Trophoblast cell (in vitro differentiated cells and primary cell): ENCODE results near the gene CD302.
A peak's percentile ranks its signal among the peaks of the same experiment; 100 is the strongest.

ENCODE experiments used
- DNase-seq, 2 donors: peaks; one replicate each; pipeline ENCODE4 v3.0.0-alpha.2; 2016
- H2AFZ ChIP-seq: 2 replicates; pipeline ENCODE4 v1.6.1; 2013; ENCODE audit warnings: low read length, moderate library complexity, mild to moderate bottlenecking; ENCODE audit not compliant: insufficient read depth, poor library complexity
- H2AK5ac ChIP-seq: 2 replicates; pipeline ENCODE4 v1.6.1; 2013; ENCODE audit warnings: mild to moderate bottlenecking, low read length
- H2BK120ac ChIP-seq: 2 replicates; pipeline ENCODE4 v1.6.1; 2013; ENCODE audit warnings: low read length, mild to moderate bottlenecking, moderate library complexity; ENCODE audit not compliant: insufficient read depth, poor library complexity
- H2BK12ac ChIP-seq: 2 replicates; pipeline ENCODE4 v1.6.1; 2013; ENCODE audit warnings: mild to moderate bottlenecking, low read length, moderate library complexity
- H2BK5ac ChIP-seq: 2 replicates; pipeline ENCODE4 v1.6.1; 2013; ENCODE audit warnings: low read length, low read depth, moderate library complexity, mild to moderate bottlenecking; ENCODE audit not compliant: poor library complexity
- H3K14ac ChIP-seq: 2 replicates; pipeline ENCODE4 v1.6.1; 2013; ENCODE audit warnings: mild to moderate bottlenecking, low read length
- H3K18ac ChIP-seq: 2 replicates; pipeline ENCODE4 v1.6.1; 2013; ENCODE audit warnings: mild to moderate bottlenecking, low read length
- H3K23ac ChIP-seq: 2 replicates; pipeline ENCODE4 v1.6.1; 2013; ENCODE audit warnings: low read length
- H3K27ac ChIP-seq: 2 replicates; pipeline ENCODE4 v1.5.1; 2013; ENCODE audit warnings: low read depth, mild to moderate bottlenecking, inconsistent platforms, low read length, moderate library complexity
- H3K27me3 ChIP-seq: 2 replicates; pipeline ENCODE4 v1.6.1; 2013; ENCODE audit warnings: inconsistent platforms, mild to moderate bottlenecking, low read length, moderate library complexity; ENCODE audit not compliant: insufficient read depth
- H3K36me3 ChIP-seq, 2 experiments: 1 replicate in 1 of 2; 2 replicates in 1 of 2; pipeline ENCODE4 v1.6.1; 2013; ENCODE audit warnings: low read length in 2 of 2, mild to moderate bottlenecking in 2 of 2, moderate library complexity in 1 of 2; ENCODE audit not compliant: insufficient read depth in 2 of 2, control insufficient read depth in 1 of 2
- H3K4ac ChIP-seq: 2 replicates; pipeline ENCODE4 v1.6.1; 2013; ENCODE audit warnings: low read depth, mild to moderate bottlenecking, low read length, moderate library complexity
- H3K4me1 ChIP-seq, 2 experiments: 1 replicate in 1 of 2; 2 replicates in 1 of 2; pipeline ENCODE4 v1.6.1; 2013; ENCODE audit warnings: low read length in 2 of 2, mild to moderate bottlenecking in 2 of 2, moderate library complexity in 1 of 2; ENCODE audit not compliant: insufficient read depth in 2 of 2, control insufficient read depth in 1 of 2
- H3K4me2 ChIP-seq: 2 replicates; pipeline ENCODE4 v1.6.1; 2013; ENCODE audit warnings: inconsistent platforms, mild to moderate bottlenecking, low read length, moderate library complexity
- H3K4me3 ChIP-seq: 2 replicates; pipeline ENCODE4 v1.5.1; 2013; ENCODE audit warnings: mild to moderate bottlenecking, low read depth, low read length, inconsistent platforms
- H3K79me1 ChIP-seq: one replicate; pipeline ENCODE4 v1.6.1; 2013; ENCODE audit warnings: low read length
- H3K79me2 ChIP-seq: 2 replicates; pipeline ENCODE4 v1.6.1; 2013; ENCODE audit warnings: low read length, mild to moderate bottlenecking; ENCODE audit not compliant: control insufficient read depth, insufficient read depth, poor library complexity
- H3K9ac ChIP-seq: 2 replicates; pipeline ENCODE4 v1.6.1; 2013; ENCODE audit warnings: mild to moderate bottlenecking, low read length
- H3K9me3 ChIP-seq: 2 replicates; pipeline ENCODE4 v1.6.1; 2013; ENCODE audit warnings: low read depth, mild to moderate bottlenecking, control low read depth, inconsistent platforms, low read length; ENCODE audit not compliant: insufficient read depth
- H4K12ac ChIP-seq: 2 replicates; pipeline ENCODE4 v1.6.1; 2013; ENCODE audit warnings: low read depth, mild to moderate bottlenecking, low read length, moderate library complexity
- H4K8ac ChIP-seq: 2 replicates; pipeline ENCODE4 v1.6.1; 2013; ENCODE audit warnings: low read depth, mild to moderate bottlenecking, low read length, moderate library complexity
- H4K91ac ChIP-seq: one replicate; pipeline ENCODE4 v1.6.1; 2013; ENCODE audit warnings: low read depth, mild to moderate bottlenecking, low read length, moderate library complexity
- WGBS: extraction: QIAGEN DNeasy Blood & Tissue Kit; methylation state at CpG from one replicate; pipeline ENCODE4 v1.1.7; 2013; ENCODE audit warnings: missing lambda C conversion rate; ENCODE audit not compliant: insufficient read length, insufficient coverage; ENCODE audit errors: extremely low coverage; 5-methylcytosine and 5-hydroxymethylcytosine counted together

Gene CD302

GRCh38 chr2:159802673-159803072 lies 4.7 kb upstream of the CD302 start:
- DNase-seq = no peak
- H3K18ac ChIP-seq = no peak overlapping the region
- no peaks in the 10 kb centered on the region for H3K36me3 ChIP-seq
- H2BK120ac ChIP-seq = no peak overlapping the region
- no peak overlapping the region for H4K91ac ChIP-seq
- H2BK5ac ChIP-seq = no peak overlapping the region
- H4K12ac ChIP-seq = no peak overlapping the region
- H3K23ac ChIP-seq = no peak overlapping the region
- H4K8ac ChIP-seq = no peak overlapping the region
- H3K27me3 ChIP-seq = peaks cover 5% of the 10 kb centered on the region
- no peak overlapping the region for H2AK5ac ChIP-seq
- H3K9me3 ChIP-seq = peaks cover under 1% of the 10 kb centered on the region
- no peak overlapping the region for H3K4ac ChIP-seq
- H3K4me1 ChIP-seq = peaks cover 1 to 3% of the 10 kb centered on the region in 2 experiments
- no peaks in the 10 kb centered on the region for H3K79me1 ChIP-seq
- H3K9ac ChIP-seq = no peak overlapping the region
- no peak overlapping the region for H2BK12ac ChIP-seq
- H2AFZ ChIP-seq = no peak overlapping the region
- WGBS = no CpG with 5 or more reads among the region's 5 CpGs
- H3K14ac ChIP-seq = no peak overlapping the region
- no peak overlapping the region for H3K27ac ChIP-seq
- no peak overlapping the region for H3K4me3 ChIP-seq
- no peaks in the 10 kb centered on the region for H3K79me2 ChIP-seq
- no peak overlapping the region for H3K4me2 ChIP-seq

- no peak overlapping the region for H2BK12ac ChIP-seq
- no peak overlapping the region for H4K8ac ChIP-seq
- peaks cover 10% of the 10 kb centered on the region for H3K27me3 ChIP-seq
- no peak overlapping the region for H2AFZ ChIP-seq
- H2AK5ac ChIP-seq = no peak overlapping the region
- no peak overlapping the region for H3K27ac ChIP-seq
- peaks cover 3 to 4% of the 10 kb centered on the region in 2 experiments for H3K4me1 ChIP-seq
- no peaks in the 10 kb centered on the region for H3K79me2 ChIP-seq
- WGBS = no CpG with 5 or more reads among the region's 1 CpG
- H4K91ac ChIP-seq = no peak overlapping the region
- no peak overlapping the region for H4K12ac ChIP-seq
- no peaks in the 10 kb centered on the region for H3K36me3 ChIP-seq
- H3K4me2 ChIP-seq = no peak overlapping the region
- no peak overlapping the region for H3K18ac ChIP-seq
- H2BK120ac ChIP-seq = no peak overlapping the region
- H3K9me3 ChIP-seq = peaks cover 2% of the 10 kb centered on the region
- H3K9ac ChIP-seq = no peak overlapping the region
- H3K79me1 ChIP-seq = no peaks in the 10 kb centered on the region
- H3K23ac ChIP-seq = no peak overlapping the region
- no peak overlapping the region for H2BK5ac ChIP-seq
- no peak overlapping the region for H3K4ac ChIP-seq
- DNase-seq = no peak
- H3K14ac ChIP-seq = no peak overlapping the region
- H3K4me3 ChIP-seq = no peak overlapping the region
These were observed 1.8 kb upstream of the CD302 start for GRCh38 chr2:159799833-159800232.

GRCh38 chr2:159798376-159798725 lies 343 bp upstream of the CD302 start:
- Histone ChIP-seq H3K23ac (no peak overlapping the region), H4K8ac (no peak overlapping the region), H2AK5ac (no peak overlapping the region), H3K18ac (no peak overlapping the region), H3K27me3 (peaks cover 10% of the 10 kb centered on the region), H3K27ac (no peak overlapping the region), H2BK12ac (no peak overlapping the region), H3K9me3 (peaks cover 2% of the 10 kb centered on the region), H2BK5ac (no peak overlapping the region), H3K36me3 (no peaks in the 10 kb centered on the region), H2AFZ (no peak overlapping the region), H4K12ac (no peak overlapping the region), H3K4me2 (peak overlapping the region; percentile 97), H3K79me1 (no peaks in the 10 kb centered on the region), H3K9ac (no peak overlapping the region), H3K4ac (no peak overlapping the region), H3K4me3 (no peak overlapping the region), H3K4me1 (peaks cover 3 to 4% of the 10 kb centered on the region in 2 experiments), H3K79me2 (no peaks in the 10 kb centered on the region), H3K14ac (no peak overlapping the region), H2BK120ac (no peak overlapping the region), H4K91ac (no peak overlapping the region)
- no peak for DNase-seq
- WGBS = no CpG with 5 or more reads among the region's 9 CpGs

DNA sequence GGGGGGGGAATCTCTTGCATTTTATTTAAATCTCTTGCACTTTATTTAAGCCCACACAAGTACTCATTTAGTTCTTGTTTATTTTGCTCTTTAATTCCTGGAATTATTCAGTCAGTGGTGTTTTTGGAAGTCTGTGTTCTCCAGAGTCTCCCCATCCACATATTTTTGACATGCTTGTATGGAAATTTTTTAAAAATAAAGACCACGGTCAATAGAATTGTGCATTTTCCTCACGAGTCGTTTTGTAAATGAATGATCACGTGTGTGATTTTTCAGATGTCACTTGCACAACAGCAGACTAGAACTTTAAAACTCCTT lies 824 bp downstream of the CD302 start:
- H3K27me3 ChIP-seq = peaks cover 10% of the 10 kb centered on the region
- H3K9me3 ChIP-seq = peaks cover 2% of the 10 kb centered on the region
- no peak overlapping the region for H4K8ac ChIP-seq
- no peak overlapping the region for H4K12ac ChIP-seq
- H3K23ac ChIP-seq = no peak overlapping the region
- H3K9ac ChIP-seq = no peak overlapping the region
- no peaks in the 10 kb centered on the region for H3K79me2 ChIP-seq
- H3K14ac ChIP-seq = no peak overlapping the region
- H3K4ac ChIP-seq = no peak overlapping the region
- H2AK5ac ChIP-seq = no peak overlapping the region
- H3K4me1 ChIP-seq = peaks cover 3 to 4% of the 10 kb centered on the region in 2 experiments
- H3K27ac ChIP-seq = no peak overlapping the region
- no peaks in the 10 kb centered on the region for H3K36me3 ChIP-seq
- no peaks in the 10 kb centered on the region for H3K79me1 ChIP-seq
- H3K4me3 ChIP-seq = no peak overlapping the region
- no peak overlapping the region for H2BK120ac ChIP-seq
- H2AFZ ChIP-seq = peak overlapping the region; percentile 9
- H2BK5ac ChIP-seq = no peak overlapping the region
- no peak overlapping the region for H4K91ac ChIP-seq
- H3K4me2 ChIP-seq = peak overlapping the region; percentile 97
- no peak overlapping the region for H3K18ac ChIP-seq
- H2BK12ac ChIP-seq = no peak overlapping the region
- peak in 1 of 2 donors; percentile 24 for DNase-seq
- no CpG with 5 or more reads among the region's 4 CpGs for WGBS
